ENCODE results near the gene DAPK2.

GRCh38 chr15:63945838-63946298, 100.4 kb downstream of the DAPK2 start:
- TF ChIP-seq CTCF (IDR thresholded peaks at IDR 0.05) (no peak), POLR2A (IDR thresholded peaks at IDR 0.05) (no peak)
